ES-I3 (cell line): Measurements from ENCODE around the gene TRIM51G.
"Not testable (repeated sequence)": the region's sequence is repeated elsewhere in the genome, so short reads cannot be mapped to it uniquely, and the experiment has no call there.

Experiments used
- H3K36me3 ChIP-seq: 2 replicates; pipeline ENCODE4 v1.6.1; 2013; ENCODE audit warnings: mild to moderate bottlenecking, low read length, control low read depth, moderate library complexity; ENCODE audit not compliant: insufficient read depth
- H3K4me1 ChIP-seq: 2 replicates; pipeline ENCODE4 v1.6.1; 2013; ENCODE audit warnings: mild to moderate bottlenecking, control low read depth, low read length; ENCODE audit not compliant: insufficient read depth
- H3K9ac ChIP-seq: 2 replicates; pipeline ENCODE4 v1.6.1; 2013; ENCODE audit warnings: low read depth, mild to moderate bottlenecking, low read length, moderate library complexity
- H3K9me3 ChIP-seq: 2 replicates; pipeline ENCODE4 v1.6.1; 2013; ENCODE audit warnings: mild to moderate bottlenecking, low read length, moderate library complexity; ENCODE audit not compliant: control insufficient read depth, insufficient read depth

Gene TRIM51G, protein sequence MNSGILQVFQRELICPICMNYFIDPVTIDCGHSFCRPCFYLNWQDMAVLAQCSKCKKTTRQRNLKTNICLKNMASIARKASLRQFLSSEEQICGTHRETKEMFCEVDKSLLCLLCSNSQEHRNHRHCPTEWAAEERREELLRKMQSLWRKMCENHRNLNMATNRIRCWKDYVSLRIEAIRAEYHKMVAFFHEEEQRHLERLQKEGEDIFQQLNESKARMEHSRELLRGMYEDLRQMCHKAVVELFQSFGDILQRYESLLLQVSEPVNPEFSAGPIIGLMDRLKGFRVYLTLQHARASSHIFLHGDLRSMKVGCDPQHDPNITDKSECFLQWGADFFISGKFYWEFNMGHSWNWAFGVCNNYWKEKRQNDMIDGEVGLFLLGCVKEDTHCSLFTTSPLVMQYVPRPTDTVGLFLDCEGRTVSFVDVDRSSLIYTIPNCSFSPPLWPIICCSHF

DNA sequence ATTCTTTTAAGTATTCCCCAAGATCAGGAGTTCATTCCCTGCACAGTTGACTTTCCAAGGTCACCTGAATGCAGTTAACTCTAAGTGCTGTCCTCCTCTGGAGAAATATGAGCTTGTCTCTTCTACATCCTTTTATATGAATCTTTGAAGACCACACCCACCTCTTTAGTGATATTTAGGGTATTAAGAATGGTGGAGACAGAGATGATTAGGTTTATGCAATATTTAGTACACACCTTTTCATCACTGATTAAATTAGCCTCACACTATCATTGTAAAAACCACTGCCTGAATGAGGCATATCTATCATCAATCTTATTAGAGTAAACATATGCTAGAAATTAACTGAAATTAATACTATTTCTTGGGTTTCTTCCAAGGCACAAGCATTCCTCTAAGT, at the start of gene TRIM51G:
TRIM51G (minus strand) TSS at position 101 of the 400 bp plus-strand sequence. CDS start 2,190 bp downstream, outside the sequence.
- not testable (repeated sequence) for H3K4me1 ChIP-seq, H3K9me3 ChIP-seq, H3K36me3 ChIP-seq, H3K9ac ChIP-seq

DNA sequence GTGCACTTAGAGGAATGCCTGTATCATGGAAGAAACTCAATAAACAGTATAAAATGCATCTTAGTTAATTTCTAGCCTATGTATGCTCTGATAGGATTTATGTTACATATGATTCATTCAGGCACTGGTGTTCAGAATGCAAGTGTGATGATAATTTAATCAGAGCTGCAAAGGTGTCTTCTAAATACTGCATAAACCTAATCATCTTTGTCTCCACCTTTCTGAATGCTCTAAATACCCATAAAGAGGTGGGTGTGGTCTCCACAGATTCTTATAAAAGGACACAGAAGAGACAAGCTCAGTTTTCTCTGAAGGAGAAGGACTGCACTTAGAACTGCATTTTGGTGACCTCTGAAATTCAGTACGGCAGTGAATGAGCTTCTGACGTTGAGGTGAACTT, 44.8 kb upstream of the TRIM51G start, which contains the start of gene TRIM49B:
TRIM49B (plus strand) TSS at position 301 of the 400 bp plus-strand sequence. CDS start 2,777 bp downstream, outside the sequence.
- H3K9me3 ChIP-seq, H3K36me3 ChIP-seq, H3K4me1 ChIP-seq, H3K9ac ChIP-seq: not testable (repeated sequence)

DNA sequence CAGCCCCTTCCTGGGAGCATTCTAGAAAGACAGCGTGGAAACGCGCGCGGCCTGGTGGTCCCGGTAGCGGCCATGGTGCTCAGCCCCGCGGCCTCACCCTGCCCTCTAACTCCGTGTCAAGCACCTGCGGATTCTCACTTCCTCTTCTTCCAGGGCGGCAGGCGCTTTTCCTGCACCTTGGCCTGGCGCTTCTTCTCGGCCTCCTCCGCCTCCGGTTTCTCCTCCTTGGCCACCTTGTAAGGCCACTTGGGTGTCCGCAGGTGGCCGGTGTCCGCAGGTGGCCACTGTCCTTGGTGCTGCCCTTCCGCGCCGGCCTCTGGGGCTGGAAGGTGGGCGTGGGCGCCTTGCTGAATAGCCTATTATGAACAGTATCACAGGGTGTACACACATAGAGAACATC, 15.1 kb downstream of the TRIM51G start:
- H3K4me1 ChIP-seq, H3K36me3 ChIP-seq, H3K9me3 ChIP-seq, H3K9ac ChIP-seq: not testable (repeated sequence)

DNA sequence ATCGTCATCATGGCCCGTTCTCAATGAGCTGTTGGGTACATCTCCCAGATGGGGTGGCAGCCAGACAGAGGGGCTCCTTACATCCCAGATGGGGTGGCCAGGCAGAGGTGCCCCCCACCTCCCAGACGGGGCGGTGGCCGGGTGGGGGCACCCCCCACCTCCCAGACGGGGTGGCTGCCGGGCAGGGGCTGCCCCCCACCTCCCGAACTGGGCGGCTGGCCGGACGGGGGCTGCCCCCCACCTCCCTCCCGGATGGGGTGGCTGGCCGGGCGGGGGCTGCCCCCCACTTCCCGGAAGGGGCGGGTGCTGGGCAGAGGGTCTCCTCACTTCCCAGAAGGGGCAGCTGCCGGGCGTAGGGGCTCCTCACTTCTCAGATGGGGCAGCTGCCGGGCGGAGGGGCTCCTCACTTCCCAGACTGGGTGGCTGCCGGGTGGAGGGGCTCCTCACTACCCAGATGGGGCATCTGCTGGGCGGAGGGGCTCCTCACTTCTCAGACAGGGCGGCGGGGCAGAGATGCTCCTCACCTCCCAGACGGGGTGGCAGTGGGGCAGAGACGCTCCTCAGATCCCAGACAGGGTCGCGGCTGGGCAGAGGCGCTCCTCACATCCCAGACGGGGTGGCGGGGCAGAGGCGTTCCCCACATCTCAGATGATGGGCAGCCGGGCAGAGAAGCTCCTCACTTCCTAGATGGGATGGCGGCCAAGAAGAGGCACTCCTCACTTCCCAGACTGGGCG, 28.2 kb downstream of the TRIM51G start:
- H3K4me1 ChIP-seq, H3K36me3 ChIP-seq, H3K9me3 ChIP-seq, H3K9ac ChIP-seq: not testable (repeated sequence)

DNA sequence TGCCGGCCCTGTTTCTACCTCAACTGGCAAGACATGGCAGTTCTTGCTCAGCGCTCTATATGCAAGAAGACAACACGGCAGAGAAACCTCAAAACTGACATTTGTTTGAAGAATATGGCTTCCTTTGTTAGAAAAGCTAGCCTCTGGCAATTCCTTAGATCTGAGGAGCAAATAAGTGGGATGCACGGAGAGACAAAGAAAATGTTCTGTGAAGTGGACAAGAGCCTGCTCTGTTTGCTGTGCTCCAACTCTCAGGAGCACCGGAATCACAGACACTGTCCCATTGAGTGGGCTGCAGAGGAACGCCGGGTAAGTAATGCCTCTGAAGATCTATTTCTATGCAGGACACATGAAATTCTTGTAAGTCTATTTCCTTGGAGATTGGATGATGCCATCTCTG, 37.9 kb downstream of the TRIM51G start:
- H3K4me1 ChIP-seq, H3K9me3 ChIP-seq, H3K9ac ChIP-seq, H3K36me3 ChIP-seq: not testable (repeated sequence)
